ENCODE data around the gene HJV.
"Not testable (repeated sequence)": the region's sequence is repeated elsewhere in the genome, so short reads cannot be mapped to it uniquely, and the experiment has no call there.

DNA sequence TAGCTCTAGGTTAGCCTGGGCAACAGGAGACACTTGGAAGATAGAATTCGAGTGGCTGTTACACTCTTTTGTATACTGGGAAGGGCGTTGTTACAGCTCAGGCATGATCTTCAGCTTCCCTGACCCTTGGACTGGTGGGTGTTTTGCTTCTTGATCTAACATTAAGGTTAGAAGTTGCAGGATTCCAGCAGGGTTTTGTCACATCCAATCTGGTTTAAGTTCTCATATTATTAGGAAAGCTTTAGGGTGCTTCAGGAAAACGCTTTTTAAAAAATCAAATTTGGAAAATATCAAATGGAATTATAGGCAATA is 29.1 kb upstream of the HJV start:
- TF ChIP-seq CTCF (IDR thresholded peaks at IDR 0.05); SIN3A (IDR thresholded peaks at IDR 0.05; ENCODE audit: borderline replicate concordance, insufficient read depth, low read depth, low read length): not testable (repeated sequence)

Measured in Panc1 (cell line).